ENCODE data around the gene HS6ST1. TPM values are rescaled to one million over a fixed set of nuclear protein-coding genes. Genes with fewer than 3 reads are reported as not detected.
A peak's percentile ranks its signal among the peaks of the same experiment; 100 is the strongest.
"Not testable (repeated sequence)": the region's sequence is repeated elsewhere in the genome, so short reads cannot be mapped to it uniquely, and the experiment has no call there.

Gene HS6ST1
- polyA plus RNA-seq, 4 donors, result 80.9 to 114 (median 96.5) TPM

- not testable (repeated sequence) for DNase-seq (ENCODE audit: low read depth in 4 of 4, low spot score in 2 of 4)
Observed at GRCh38 chr2:128252086-128252485, 66.6 kb downstream of the HS6ST1 start.

GRCh38 chr2:128250229-128251025, 68.2 kb downstream of the HS6ST1 start:
- DNase-seq (ENCODE audit: low read depth in 4 of 4, low spot score in 2 of 4), result no peak

DNA sequence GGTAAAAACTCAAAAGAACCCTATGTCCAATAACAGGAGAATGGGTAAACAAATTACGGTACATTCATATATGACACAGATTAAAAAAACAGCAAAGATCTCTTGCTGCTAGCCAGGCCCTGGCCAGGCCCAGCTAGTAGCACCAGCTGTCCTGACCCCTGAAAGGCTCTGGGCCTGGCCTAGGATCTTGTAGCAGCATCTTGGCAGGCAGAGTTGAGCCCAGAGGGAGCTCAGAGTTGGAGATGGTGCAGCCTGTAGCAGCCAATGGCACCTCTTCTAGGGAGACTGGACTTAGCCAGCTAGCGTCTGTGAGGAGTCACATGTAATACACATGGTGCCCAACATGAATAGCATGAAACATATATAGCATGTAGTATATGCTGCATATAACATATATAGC, 69.1 kb downstream of the HS6ST1 start:
- no peak for DNase-seq (ENCODE audit: low read depth in 4 of 4, low spot score in 2 of 4)

GRCh38 chr2:128245813-128246212, 72.9 kb downstream of the HS6ST1 start:
- no peak for DNase-seq (ENCODE audit: low read depth in 4 of 4, low spot score in 2 of 4)

DNA sequence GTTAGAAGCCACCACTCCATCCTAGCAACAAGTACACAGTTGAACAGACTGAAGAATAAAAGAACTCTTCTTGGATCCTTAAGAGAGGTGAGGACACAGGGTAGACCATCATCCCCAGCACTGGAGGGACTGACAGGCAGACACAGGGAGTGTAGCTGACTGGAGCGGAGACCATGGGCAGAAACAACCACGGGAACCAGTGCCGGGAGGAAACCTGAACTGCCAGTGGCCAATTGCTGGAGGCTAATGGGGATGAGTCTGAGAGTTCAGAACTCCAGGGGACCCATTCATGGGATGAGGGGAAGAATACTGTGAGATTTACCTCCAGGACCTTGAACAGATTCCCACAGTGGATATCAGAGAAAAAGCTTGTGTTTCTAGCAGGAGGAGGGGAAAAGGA, 76.8 kb downstream of the HS6ST1 start:
- DNase-seq (ENCODE audit: low read depth in 4 of 4, low spot score in 2 of 4), result no peak

DNA sequence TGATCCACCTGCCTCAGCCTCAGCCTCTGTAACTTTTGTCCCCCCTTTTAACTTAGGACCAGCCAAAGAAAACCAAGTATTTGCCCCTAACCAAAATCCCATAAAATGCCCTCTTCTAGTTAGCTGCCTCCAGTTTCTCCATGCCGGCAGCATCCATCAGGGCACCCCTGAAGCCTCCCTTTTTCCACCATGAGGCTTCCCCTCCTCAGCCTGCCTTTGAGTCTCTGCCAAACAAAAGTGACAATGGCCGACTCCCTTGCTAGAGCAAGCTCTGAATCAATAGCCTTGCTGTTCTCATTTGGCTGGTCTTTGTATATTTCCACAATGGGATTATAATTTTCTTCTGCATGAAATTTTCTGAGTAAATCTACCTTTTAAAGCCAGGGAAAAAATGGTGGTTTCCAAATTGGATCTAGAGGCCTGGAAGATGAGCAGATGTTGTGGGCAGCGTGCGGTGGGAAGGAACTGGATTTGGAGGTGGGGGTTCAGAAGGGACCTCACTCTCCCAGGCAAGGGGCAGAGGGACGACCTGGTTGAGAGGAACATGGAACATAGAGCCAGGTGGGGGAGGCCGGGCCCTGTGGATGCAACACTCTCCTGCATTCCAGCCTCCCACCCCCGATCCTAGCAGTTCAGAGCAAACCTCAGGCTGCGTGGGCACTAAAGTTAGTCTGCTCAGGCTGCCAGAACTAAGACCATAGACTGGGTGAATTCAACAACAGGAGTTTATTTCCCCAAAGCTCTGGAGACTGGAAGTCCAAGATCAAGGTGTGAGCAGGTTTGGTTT, 80.6 kb downstream of the HS6ST1 start:
- no peak for DNase-seq (ENCODE audit: low read depth in 4 of 4, low spot score in 2 of 4)

DNA sequence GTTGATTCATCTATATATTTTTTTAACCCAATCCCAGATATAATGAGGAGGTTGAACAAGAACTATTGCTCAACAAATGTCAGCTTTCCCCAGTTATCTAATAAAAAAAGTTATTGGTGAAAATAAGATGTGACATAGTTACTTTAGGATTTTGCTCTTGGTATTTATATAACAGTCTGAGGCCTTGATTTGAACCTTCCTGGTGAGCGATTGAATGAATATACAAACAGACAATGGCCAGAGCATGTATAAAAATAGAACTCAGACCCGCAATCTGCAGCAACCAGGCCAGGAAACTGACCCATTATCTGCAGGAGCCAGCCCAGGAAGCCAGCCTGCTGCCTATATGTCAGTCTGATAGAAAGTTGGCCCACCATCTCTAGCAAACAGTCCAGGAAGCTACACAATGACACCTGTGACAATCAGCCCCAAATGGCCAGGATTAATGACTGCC, 81.6 kb downstream of the HS6ST1 start:
- no peak for DNase-seq (ENCODE audit: low read depth in 4 of 4, low spot score in 2 of 4)

DNA sequence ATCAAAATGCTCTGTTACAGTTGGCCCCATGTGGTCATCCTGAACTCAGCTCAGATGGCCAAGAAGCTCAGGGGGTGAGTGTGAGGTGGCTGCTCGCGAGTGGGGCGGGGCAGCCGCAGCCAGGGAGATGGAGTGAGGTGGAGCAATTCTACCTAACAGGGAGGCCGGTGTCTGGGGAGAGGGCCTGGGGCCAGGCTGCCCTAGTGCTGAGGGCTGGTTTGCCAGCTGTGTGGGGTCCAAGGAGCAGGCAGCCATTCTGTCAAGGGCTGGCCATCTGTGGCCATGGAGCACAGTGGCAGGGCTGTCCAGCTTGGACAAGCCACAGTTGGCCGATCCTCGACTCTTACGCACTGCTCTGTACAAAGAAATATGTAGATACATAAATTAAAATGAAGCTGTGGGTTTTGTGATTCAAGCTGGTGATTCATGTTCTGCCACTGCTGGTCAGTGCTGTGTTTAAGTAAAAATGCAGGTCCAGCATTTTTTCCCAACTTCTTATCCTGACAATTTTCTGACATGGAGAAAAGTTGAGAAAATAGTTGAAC, 82.1 kb downstream of the HS6ST1 start:
- no peak for DNase-seq (ENCODE audit: low read depth in 4 of 4, low spot score in 2 of 4)

DNA sequence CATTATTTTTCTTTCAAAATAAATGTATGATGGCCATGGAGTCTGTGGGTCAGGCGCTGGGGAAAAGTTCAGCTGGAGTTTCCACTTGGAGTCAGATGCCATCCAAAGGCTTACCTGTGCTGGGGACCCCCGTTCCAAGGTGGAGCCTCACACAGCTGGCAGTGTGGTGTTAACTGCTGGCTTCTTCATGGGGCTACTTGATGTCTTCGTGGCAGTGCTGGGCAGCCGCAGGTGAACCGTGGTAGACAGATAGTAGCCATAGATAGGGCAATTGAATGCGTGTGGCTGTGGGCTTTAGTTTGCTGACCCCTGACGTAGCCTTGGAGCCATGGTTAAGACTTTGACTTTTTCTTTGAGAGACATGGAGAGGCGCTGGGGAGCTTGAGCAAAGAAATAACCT, 83.1 kb downstream of the HS6ST1 start:
- no peak for DNase-seq (ENCODE audit: low read depth in 4 of 4, low spot score in 2 of 4)

DNA sequence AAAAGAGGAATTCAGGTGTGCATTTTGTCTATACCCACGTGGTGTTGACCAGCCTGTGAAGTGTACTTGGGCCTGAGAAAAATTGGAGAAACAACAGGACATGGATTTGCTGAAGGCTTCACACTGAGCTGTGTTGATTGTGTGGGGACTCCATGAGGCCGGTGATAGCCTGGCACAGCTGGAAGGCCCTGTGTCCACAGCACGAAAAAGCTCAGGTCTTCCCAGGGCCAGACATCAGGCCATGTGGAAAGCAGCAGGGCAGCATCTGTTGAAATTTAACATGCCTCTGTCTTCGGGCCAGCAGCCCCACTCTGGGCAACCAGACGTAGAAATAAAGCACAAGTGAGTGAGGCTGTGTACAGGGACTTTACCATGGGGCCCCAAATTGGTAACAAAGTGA, 84.1 kb downstream of the HS6ST1 start:
- DNase-seq (ENCODE audit: low read depth in 4 of 4, low spot score in 2 of 4), result no peak

DNA sequence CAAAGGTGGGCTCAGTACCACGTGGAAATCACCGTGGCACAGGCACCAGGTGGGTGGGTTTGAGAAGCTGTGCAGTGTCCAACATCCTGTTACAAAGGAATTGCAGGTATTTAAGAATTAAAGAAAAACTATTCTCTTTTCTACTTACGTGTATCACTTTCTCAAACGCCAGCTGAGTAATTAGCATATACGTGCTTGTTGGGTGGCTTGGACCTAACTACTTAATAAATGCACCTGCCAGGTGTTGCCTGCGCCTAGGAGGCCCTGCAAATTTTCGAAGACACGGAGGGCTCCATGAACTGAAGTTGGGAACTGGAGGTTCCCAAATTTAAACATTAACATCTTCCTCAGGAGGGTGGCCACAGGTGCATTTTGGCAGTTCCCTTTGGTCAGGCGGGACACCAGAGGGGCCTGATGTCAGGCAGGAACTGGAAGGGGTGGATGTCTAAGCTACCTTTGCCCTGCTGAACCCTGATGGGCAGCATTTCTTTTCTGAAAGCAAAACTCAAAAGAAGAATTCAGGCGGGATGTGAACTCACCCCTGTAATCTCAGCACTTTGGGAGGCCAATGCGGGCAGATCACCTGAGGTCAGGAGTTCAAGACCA, 84.8 kb downstream of the HS6ST1 start:
- no peak for DNase-seq (ENCODE audit: low read depth in 4 of 4, low spot score in 2 of 4)

- peak; percentile 43 to 68 (median 65) for DNase-seq (ENCODE audit: low read depth in 4 of 4, low spot score in 2 of 4)
Observed at GRCh38 chr2:128232965-128233789, 85.5 kb downstream of the HS6ST1 start.

DNA sequence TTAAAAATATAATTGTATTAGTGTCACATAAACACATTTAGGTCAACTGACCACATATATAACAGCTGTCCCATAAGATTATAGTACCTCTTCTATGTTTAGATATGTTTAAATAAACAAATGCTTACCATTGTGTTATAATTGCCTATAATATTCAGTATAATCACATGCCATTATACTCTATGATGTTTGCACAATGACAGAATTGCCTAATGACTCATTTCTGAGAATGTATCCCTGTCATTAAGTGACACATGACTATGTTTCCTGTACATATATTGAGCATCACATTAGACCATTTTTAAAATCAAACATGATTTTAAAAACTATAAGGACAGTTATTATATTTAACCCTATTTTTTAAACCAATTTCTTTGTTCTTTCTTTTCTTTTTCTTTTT, 89.8 kb downstream of the HS6ST1 start:
- no peak for DNase-seq (ENCODE audit: low read depth in 4 of 4, low spot score in 2 of 4)

DNA sequence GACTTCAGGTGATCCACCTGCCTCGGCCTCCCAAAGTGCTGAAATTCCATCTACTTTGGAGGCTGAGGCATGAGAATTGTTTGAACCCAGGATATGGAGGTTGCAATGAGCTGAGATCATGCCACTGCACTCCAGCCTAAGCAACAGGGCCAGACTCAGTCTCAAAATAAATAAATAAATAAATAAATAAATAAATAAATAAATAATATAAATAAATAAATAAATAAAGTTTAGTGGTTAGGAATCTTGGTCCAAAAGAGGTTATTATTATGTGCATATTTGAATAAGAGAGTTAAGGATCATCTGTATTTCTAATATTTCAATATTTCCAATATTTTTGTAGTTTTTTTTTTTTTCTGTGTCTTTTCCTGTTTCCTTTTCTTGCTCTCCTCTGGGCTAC, 90.8 kb downstream of the HS6ST1 start:
- DNase-seq (ENCODE audit: low read depth in 4 of 4, low spot score in 2 of 4), result no peak

DNA sequence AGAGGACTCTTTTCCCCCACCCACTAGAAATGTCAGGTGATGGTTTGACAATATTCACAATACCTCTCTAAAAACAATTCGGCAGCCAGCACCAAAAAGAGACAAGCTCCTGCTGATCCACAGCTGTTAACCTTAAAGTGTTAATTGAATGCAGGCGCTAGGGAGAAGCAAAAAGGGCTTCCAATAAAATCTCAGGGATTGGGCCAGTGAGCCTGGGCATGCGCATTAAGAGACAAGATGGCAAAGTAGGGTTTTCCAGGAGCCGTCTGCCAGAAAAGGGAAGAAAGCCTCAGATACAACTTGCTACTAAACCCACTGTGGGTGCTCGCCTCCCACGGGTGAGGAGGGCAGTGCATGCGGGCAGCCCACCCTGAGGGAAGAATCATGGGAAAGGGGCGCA, 98.8 kb downstream of the HS6ST1 start:
- no peak for DNase-seq (ENCODE audit: low read depth in 4 of 4, low spot score in 2 of 4)

- no peak for DNase-seq (ENCODE audit: low read depth in 4 of 4, low spot score in 2 of 4)
Observed at GRCh38 chr2:128217671-128218070, 101.0 kb downstream of the HS6ST1 start.

- no peak for DNase-seq (ENCODE audit: low read depth in 4 of 4, low spot score in 2 of 4)
Observed at GRCh38 chr2:128215897-128216642, 102.6 kb downstream of the HS6ST1 start.
